H9 (cell line): ENCODE measurements around the gene SLC48A1. TPM values are rescaled to one million over a fixed set of nuclear protein-coding genes. Genes with fewer than 3 reads are reported as not detected.
A peak's percentile ranks its signal among the peaks of the same experiment; 100 is the strongest.

Experiments
- DNase-seq: peaks from one replicate; pipeline ENCODE4 v3.0.0-alpha.2; 2017
- H2AFZ ChIP-seq: one replicate; pipeline ENCODE4 v1.6.1; 2013; ENCODE audit warnings: mild to moderate bottlenecking, low read length, control low read depth, moderate library complexity
- H2AK5ac ChIP-seq: 2 replicates; pipeline ENCODE4 v1.6.1; 2013; ENCODE audit warnings: low read length, control low read depth, mixed read lengths; ENCODE audit not compliant: insufficient read length
- H2BK120ac ChIP-seq: one replicate; pipeline ENCODE4 v1.6.1; 2013; ENCODE audit warnings: low read depth, mild to moderate bottlenecking, low read length, control low read depth, inconsistent platforms; ENCODE audit not compliant: poor library complexity, severe bottlenecking
- H2BK12ac ChIP-seq: 2 replicates; pipeline ENCODE4 v1.6.1; 2013; ENCODE audit warnings: low read length, control low read depth, mixed read lengths, low read depth; ENCODE audit not compliant: insufficient read length
- H2BK15ac ChIP-seq: 2 replicates; pipeline ENCODE4 v1.6.1; 2013; ENCODE audit warnings: low read depth, low read length, control low read depth
- H2BK20ac ChIP-seq: one replicate; pipeline ENCODE4 v1.6.1; 2013; ENCODE audit warnings: low read depth, mild to moderate bottlenecking, low read length, control low read depth, inconsistent platforms; ENCODE audit not compliant: poor library complexity, severe bottlenecking
- H2BK5ac ChIP-seq: 2 replicates; pipeline ENCODE4 v1.6.1; 2013; ENCODE audit warnings: low read length, control low read depth, mixed read lengths; ENCODE audit not compliant: insufficient read length
- H3K14ac ChIP-seq: 2 replicates; pipeline ENCODE4 v1.6.1; 2013; ENCODE audit warnings: low read length, control low read depth; ENCODE audit not compliant: insufficient read depth
- H3K18ac ChIP-seq: 2 replicates; pipeline ENCODE4 v1.6.1; 2013; ENCODE audit warnings: low read depth, mild to moderate bottlenecking, mixed read lengths, low read length, control low read depth; ENCODE audit not compliant: insufficient read length
- H3K23ac ChIP-seq: 2 replicates; pipeline ENCODE4 v1.6.1; 2013; ENCODE audit warnings: low read length, control low read depth, mixed read lengths, low read depth; ENCODE audit not compliant: insufficient read length
- H3K23me2 ChIP-seq: 2 replicates; pipeline ENCODE4 v1.6.1; 2013; ENCODE audit warnings: low read depth, mild to moderate bottlenecking, mixed read lengths, low read length, control low read depth; ENCODE audit not compliant: insufficient read length, poor library complexity, severe bottlenecking
- H3K27ac ChIP-seq: 2 replicates; pipeline ENCODE4 v1.5.1; 2013; ENCODE audit warnings: low read length, control low read depth, mixed read lengths, low read depth; ENCODE audit not compliant: insufficient read length
- H3K27me3 ChIP-seq: 2 replicates; pipeline ENCODE4 v1.6.1; 2013; ENCODE audit warnings: low read length, control low read depth, inconsistent platforms; ENCODE audit not compliant: insufficient read depth
- H3K4ac ChIP-seq: 2 replicates; pipeline ENCODE4 v1.6.1; 2013; ENCODE audit warnings: low read depth, mild to moderate bottlenecking, control low read depth, inconsistent platforms, low read length, moderate library complexity
- H3K4me1 ChIP-seq: 2 replicates; pipeline ENCODE4 v1.6.1; 2013; ENCODE audit warnings: low read length, control low read depth, inconsistent platforms; ENCODE audit not compliant: insufficient read depth
- H3K4me2 ChIP-seq: 2 replicates; pipeline ENCODE4 v1.6.1; 2013; ENCODE audit warnings: low read length, control low read depth, mixed read lengths; ENCODE audit not compliant: insufficient read length, insufficient read depth
- H3K56ac ChIP-seq: 2 replicates; pipeline ENCODE4 v1.6.1; 2013; ENCODE audit warnings: low read depth, mild to moderate bottlenecking, mixed read lengths, low read length, control low read depth; ENCODE audit not compliant: insufficient read length
- H3K79me1 ChIP-seq: 2 replicates; pipeline ENCODE4 v1.6.1; 2013; ENCODE audit warnings: low read depth, mild to moderate bottlenecking, moderate library complexity, low read length, control low read depth, inconsistent platforms; ENCODE audit not compliant: insufficient read depth, poor library complexity, severe bottlenecking
- H3K79me2 ChIP-seq: 2 replicates; pipeline ENCODE4 v1.6.1; 2013; ENCODE audit warnings: low read length, control low read depth, inconsistent platforms; ENCODE audit not compliant: insufficient read depth
- H3K9ac ChIP-seq: 2 replicates; pipeline ENCODE4 v1.6.1; 2013; ENCODE audit warnings: low read length, control low read depth, mixed read lengths; ENCODE audit not compliant: insufficient read length; ENCODE audit errors: extremely low read depth
- H3K9me3 ChIP-seq: one replicate; pipeline ENCODE4 v1.6.1; 2013; ENCODE audit warnings: low read depth, low read length, inconsistent platforms; ENCODE audit not compliant: control insufficient read depth
- H3T11ph ChIP-seq: one replicate; pipeline ENCODE4 v1.6.1; 2013; ENCODE audit warnings: mild to moderate bottlenecking, low read length, control low read depth, inconsistent platforms
- H4K20me1 ChIP-seq: one replicate; pipeline ENCODE4 v1.6.1; 2013; ENCODE audit not compliant: control insufficient read depth, insufficient read length, insufficient read depth
- H4K5ac ChIP-seq: 2 replicates; pipeline ENCODE4 v1.6.1; 2013; ENCODE audit warnings: low read depth, mild to moderate bottlenecking, mixed read lengths, low read length, control low read depth; ENCODE audit not compliant: insufficient read length
- H4K8ac ChIP-seq: replicated peaks from 2 replicates; pipeline ENCODE4 v1.6.1; 2013; ENCODE audit warnings: low read length, control low read depth, mixed read lengths, low read depth; ENCODE audit not compliant: insufficient read length
- H4K91ac ChIP-seq: 2 replicates; pipeline ENCODE4 v1.6.1; 2013; ENCODE audit warnings: low read depth, mild to moderate bottlenecking, moderate library complexity, mixed read lengths, low read length, control low read depth; ENCODE audit not compliant: insufficient read length
- H3K27ac Mint-ChIP-seq, 3 experiments: 2 replicates in 2 of 3; 3 replicates in 1 of 3; pipeline ENCODE4 v1.8.0; 2020 to 2021; ENCODE audit warnings: mixed read lengths in 3 of 3, mild to moderate bottlenecking in 1 of 3, moderate library complexity in 1 of 3
- H3K27me3 Mint-ChIP-seq: 2 replicates; pipeline ENCODE4 v1.8.0; 2021; ENCODE audit warnings: low read depth, mild to moderate bottlenecking, moderate library complexity, mixed read lengths
- H3K36me3 Mint-ChIP-seq, 3 experiments: 2 replicates in 2 of 3; 3 replicates in 1 of 3; pipeline ENCODE4 v1.8.0; 2020 to 2021; ENCODE audit warnings: low read depth in 3 of 3, mixed read lengths in 3 of 3; ENCODE audit not compliant: insufficient read depth in 1 of 3
- H3K4me1 Mint-ChIP-seq, 2 experiments: 2 replicates each; pipeline ENCODE4 v1.8.0; 2020; ENCODE audit warnings: mixed read lengths in 2 of 2
- H3K4me3 Mint-ChIP-seq, 2 experiments: 2 replicates in 1 of 2; 3 replicates in 1 of 2; pipeline ENCODE4 v1.8.0; 2020 to 2021; ENCODE audit warnings: mild to moderate bottlenecking in 2 of 2, mixed read lengths in 2 of 2, moderate library complexity in 1 of 2
- H3K9me3 Mint-ChIP-seq, 2 experiments: 2 replicates in 1 of 2; 3 replicates in 1 of 2; pipeline ENCODE4 v1.8.0; 2020; ENCODE audit warnings: mild to moderate bottlenecking in 2 of 2, mixed read lengths in 2 of 2, moderate library complexity in 1 of 2
- WGBS: extraction: QIAGEN DNeasy Blood & Tissue Kit; methylation state at CpG from one replicate; pipeline ENCODE4 v1.1.7; 2013; ENCODE audit warnings: missing lambda C conversion rate, low lambda C conversion rate, mixed read lengths; ENCODE audit not compliant: insufficient read length; ENCODE audit errors: extremely low coverage; 5-methylcytosine and 5-hydroxymethylcytosine counted together
- total RNA-seq: library from RNA; stranded (reverse); gene quantifications from 2 replicates; pipeline ENCODE4 v1.2.1, GENCODE V29; 2021
- TF ChIP-seq, protein P1 (sequence below): fragments of 200-600 bp; sonication (generic); conservative IDR thresholded peaks from 3 replicates; pipeline ENCODE4 v1.8.0; 2021; ENCODE audit warnings: antibody characterized with exemption, mild to moderate bottlenecking

Gene SLC48A1
- total RNA-seq, 1 experiment from 2014 or later, result 10.6 TPM

DNA sequence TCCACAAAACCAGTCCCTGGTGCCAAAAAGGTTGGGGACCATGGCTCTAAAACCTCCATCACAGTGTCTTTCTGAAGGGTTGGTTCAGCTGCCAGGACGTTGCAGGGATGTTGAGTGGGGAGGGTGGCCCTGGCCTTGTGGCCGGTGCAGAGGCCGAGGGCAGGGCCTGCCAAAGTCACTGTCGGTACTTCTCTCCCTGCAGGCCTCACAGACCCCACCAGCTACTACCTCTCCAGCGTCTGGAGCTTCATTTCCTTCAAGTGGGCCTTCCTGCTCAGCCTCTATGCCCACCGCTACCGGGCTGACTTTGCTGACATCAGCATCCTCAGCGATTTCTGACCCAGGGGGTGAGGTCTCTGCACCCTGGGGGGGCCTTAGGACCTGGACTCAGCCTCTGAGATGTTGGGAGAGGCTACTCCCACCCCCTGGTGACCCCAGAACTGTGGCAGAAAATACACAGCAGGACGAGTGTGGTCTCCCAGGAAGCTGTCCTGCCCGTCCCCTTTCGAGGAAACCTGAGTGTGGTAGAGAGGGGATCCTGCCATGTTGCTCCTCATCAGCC, 7.0 kb downstream of the SLC48A1 start:
- Histone ChIP-seq H2BK15ac (no peak overlapping the region), H4K8ac (no peak overlapping the region), H3T11ph (no peak overlapping the region), H3K79me1 (no peaks in the 10 kb centered on the region), H3K56ac (no peak overlapping the region), H3K4me1 (peaks cover 3% of the 10 kb centered on the region; the same call in 1 of the 2 replicates), H3K27me3 (no peaks in the 10 kb centered on the region), H2AK5ac (no peak overlapping the region), H4K5ac (no peak overlapping the region), H3K14ac (no peak overlapping the region; the same call in 1 of the 2 replicates), H2AFZ (no peak overlapping the region), H3K27ac (no peak overlapping the region), H2BK12ac (no peak overlapping the region), H4K20me1 (peaks cover 2% of the 10 kb centered on the region), H3K18ac (no peak overlapping the region), H3K4ac (no peak overlapping the region), H3K4me2 (peak overlapping the region; percentile 36), H3K79me2 (no peaks in the 10 kb centered on the region), H3K9me3 (no peaks in the 10 kb centered on the region), H2BK120ac (no peak overlapping the region), H4K91ac (no peak overlapping the region), H2BK20ac (no peak overlapping the region), H3K9ac (no peak overlapping the region), H2BK5ac (no peak overlapping the region), H3K23ac (no peak overlapping the region), H3K23me2 (no peaks in the 10 kb centered on the region)
- no CpG with 5 or more reads among the region's 11 CpGs for WGBS
- H3K4me1 Mint-ChIP-seq, result peaks cover 18 to 34% of the 10 kb centered on the region in 2 experiments
- no peak overlapping the region for H3K27ac Mint-ChIP-seq
- peaks cover 14% of the 10 kb centered on the region for H3K27me3 Mint-ChIP-seq
- 0 out of 5 replicates have a peak overlapping the region, but pooled peaks of 1 of the 2 experiments have one; percentile 8 for H3K4me3 Mint-ChIP-seq
- DNase-seq, result no peak
- H3K9me3 Mint-ChIP-seq, result no peaks in the 10 kb centered on the region
- TF ChIP-seq, protein P1, sequence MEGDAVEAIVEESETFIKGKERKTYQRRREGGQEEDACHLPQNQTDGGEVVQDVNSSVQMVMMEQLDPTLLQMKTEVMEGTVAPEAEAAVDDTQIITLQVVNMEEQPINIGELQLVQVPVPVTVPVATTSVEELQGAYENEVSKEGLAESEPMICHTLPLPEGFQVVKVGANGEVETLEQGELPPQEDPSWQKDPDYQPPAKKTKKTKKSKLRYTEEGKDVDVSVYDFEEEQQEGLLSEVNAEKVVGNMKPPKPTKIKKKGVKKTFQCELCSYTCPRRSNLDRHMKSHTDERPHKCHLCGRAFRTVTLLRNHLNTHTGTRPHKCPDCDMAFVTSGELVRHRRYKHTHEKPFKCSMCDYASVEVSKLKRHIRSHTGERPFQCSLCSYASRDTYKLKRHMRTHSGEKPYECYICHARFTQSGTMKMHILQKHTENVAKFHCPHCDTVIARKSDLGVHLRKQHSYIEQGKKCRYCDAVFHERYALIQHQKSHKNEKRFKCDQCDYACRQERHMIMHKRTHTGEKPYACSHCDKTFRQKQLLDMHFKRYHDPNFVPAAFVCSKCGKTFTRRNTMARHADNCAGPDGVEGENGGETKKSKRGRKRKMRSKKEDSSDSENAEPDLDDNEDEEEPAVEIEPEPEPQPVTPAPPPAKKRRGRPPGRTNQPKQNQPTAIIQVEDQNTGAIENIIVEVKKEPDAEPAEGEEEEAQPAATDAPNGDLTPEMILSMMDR, result no peak
- peaks cover 8 to 21% (median 14%) of the 10 kb centered on the region in 3 experiments; a peak in 6 of 7 replicates for H3K36me3 Mint-ChIP-seq
